GM19463 (cell line): Measurements from ENCODE around the gene SLIT2.

Experiments used
- ATAC-seq: cut with Tn5 transposase; IDR thresholded peaks from one replicate; pipeline ENCODE4 v1.9.1; 2021; ENCODE audit warnings: mild to moderate bottlenecking, moderate library complexity; ENCODE audit not compliant: unreplicated experiment

SLIT2 gene

GRCh38 chr4:20251796-20252655 lies at the start of gene SLIT2:
TSS of gene SLIT2 (plus strand) at chr4:20251905. CDS start at chr4:20253816, 1,911 bp downstream.
- ATAC-seq: peak; percentile 70

- ATAC-seq: no peak
Observed at GRCh38 chr4:20203508-20203907, 48.2 kb upstream of the SLIT2 start.

GRCh38 chr4:20217521-20217920 lies 34.2 kb upstream of the SLIT2 start:
- ATAC-seq: no peak

- no peak for ATAC-seq
Observed at GRCh38 chr4:20217951-20218350, 33.8 kb upstream of the SLIT2 start.

- ATAC-seq: no peak
Observed at GRCh38 chr4:20219521-20219920, 32.2 kb upstream of the SLIT2 start.

GRCh38 chr4:20237894-20238537 lies 13.7 kb upstream of the SLIT2 start:
- no peak for ATAC-seq

GRCh38 chr4:20248155-20248558 lies 3.5 kb upstream of the SLIT2 start:
- no peak for ATAC-seq

GRCh38 chr4:20249333-20249732 lies 2.4 kb upstream of the SLIT2 start:
- no peak for ATAC-seq

- ATAC-seq: peak; percentile 17
Observed at GRCh38 chr4:20251031-20251795, 492 bp upstream of the SLIT2 start.

- no peak for ATAC-seq
Observed at GRCh38 chr4:20252656-20253282, 1.1 kb downstream of the SLIT2 start.

GRCh38 chr4:20253283-20253734 lies 1.6 kb downstream of the SLIT2 start:
- ATAC-seq: no peak

GRCh38 chr4:20253735-20254409 lies 2.2 kb downstream of the SLIT2 start:
- no peak for ATAC-seq

GRCh38 chr4:20254511-20255250 lies 3.0 kb downstream of the SLIT2 start:
- no peak for ATAC-seq

- ATAC-seq: no peak
Observed at GRCh38 chr4:20255251-20255586, 3.5 kb downstream of the SLIT2 start.

GRCh38 chr4:20255823-20256222 lies 4.1 kb downstream of the SLIT2 start:
- ATAC-seq: no peak

GRCh38 chr4:20256381-20256881 lies 4.7 kb downstream of the SLIT2 start:
- no peak for ATAC-seq

- no peak for ATAC-seq
Observed at GRCh38 chr4:20259707-20260106, 8.0 kb downstream of the SLIT2 start.

GRCh38 chr4:20260821-20261220 lies 9.1 kb downstream of the SLIT2 start:
- no peak for ATAC-seq

GRCh38 chr4:20262221-20262620 lies 10.5 kb downstream of the SLIT2 start:
- no peak for ATAC-seq

GRCh38 chr4:20264688-20265087 lies 13.0 kb downstream of the SLIT2 start:
- no peak for ATAC-seq
